K562 (cell line): Measurements from ENCODE around the gene EOGT. TPM values are rescaled to one million over a fixed set of nuclear protein-coding genes. Genes with fewer than 3 reads are reported as not detected.

Experiments
- ATAC-seq: fragments of 200-7000 bp; cut with Tn5 transposase; 3 replicates; pipeline ENCODE4 v1.9.1; 2020; ENCODE audit warnings: moderate library complexity
- BruUV-seq: library from RNA; stranded (reverse); fragments of 400-500 nt; replicated peaks from 2 replicates; lab custom pipeline; 2021; lab: Mats Ljungman, UMichigan
- CTCF ChIA-PET: fragments of 300-600 bp; formaldehyde crosslinking; extraction: SDS; loops from one replicate; lab custom pipeline; 2021; ENCODE audit warnings: low intra/inter-chr PET ratio; lab: Yijun Ruan, JAX
- POLR2A ChIA-PET: fragments of 300-600, 350-650 bp; sonication (Branson Sonifier 250); formaldehyde crosslinking; extraction: SDS; loops from one replicate; lab custom pipeline; 2021; ENCODE audit warnings: antibody characterized with exemption, inconsistent platforms; lab: Yijun Ruan, JAX
- DNase-seq, 4 experiments: peaks; one replicate each; pipeline versions ENCODE4 v3.0.0 to v3.0.0-alpha.2; 2011 to 2018; ENCODE audit warnings: low spot score in 3 of 4, mixed read lengths in 3 of 4; ENCODE audit errors: extremely low read depth in 1 of 4
- FAIRE-seq: peaks from 2 replicates; lab custom pipeline; 2011; peaks lifted over from hg19 to GRCh38; lab: Jason Lieb, UNC
- H2AFZ ChIP-seq: 2 replicates; pipeline ENCODE4 v1.6.0; 2011; ENCODE audit warnings: low read depth, low read length, control low read depth, inconsistent platforms
- H3K27ac ChIP-seq: fragments of 200-600 bp; 3 replicates; pipeline ENCODE4 v1.8.0; 2011; ENCODE audit warnings: low read depth, mild to moderate bottlenecking, control low read depth, inconsistent platforms, low read length, moderate library complexity, mixed read lengths; ENCODE audit errors: extremely low read depth
- H3K27me3 ChIP-seq, 2 experiments: fragments of 300-600 bp in 1 of 2; 2 replicates in 1 of 2; 3 replicates in 1 of 2; pipeline versions ENCODE4 v1.6.0 to v1.8.0; 2011; ENCODE audit warnings: inconsistent platforms in 2 of 2, low read length in 2 of 2, mild to moderate bottlenecking in 1 of 2, mixed read lengths in 1 of 2, moderate library complexity in 1 of 2; ENCODE audit not compliant: control insufficient read depth in 2 of 2, insufficient read depth in 2 of 2
- H3K36me3 ChIP-seq: fragments of 300-600 bp; 3 replicates; pipeline ENCODE4 v1.8.0; 2011; ENCODE audit warnings: mild to moderate bottlenecking, low read length, inconsistent platforms; ENCODE audit not compliant: control insufficient read depth, insufficient read depth
- H3K4me1 ChIP-seq, 2 experiments: fragments of 200-600 bp in 1 of 2; replicated peaks in 1 of 2; 2 replicates in 1 of 2; 3 replicates in 1 of 2; pipeline versions ENCODE4 v1.5.1 to v1.8.0; 2011; ENCODE audit warnings: inconsistent platforms in 2 of 2, low read length in 2 of 2, mild to moderate bottlenecking in 1 of 2, mixed read lengths in 1 of 2, moderate library complexity in 1 of 2; ENCODE audit not compliant: control insufficient read depth in 2 of 2, insufficient read depth in 2 of 2
- H3K4me2 ChIP-seq: 2 replicates; pipeline ENCODE4 v1.6.1; 2011; ENCODE audit warnings: low read length, control low read depth, inconsistent platforms, mixed read lengths; ENCODE audit not compliant: insufficient read depth
- H3K4me3 ChIP-seq: fragments of 200-600 bp; sonication (generic), shearing (Covaris generic); 2 replicates; pipeline ENCODE4 v1.5.1; 2016; ENCODE audit warnings: control low read depth, inconsistent platforms
- H3K79me2 ChIP-seq: fragments of 200-600 bp; 3 replicates; pipeline ENCODE4 v1.8.0; 2011; ENCODE audit warnings: low read length, inconsistent platforms; ENCODE audit not compliant: control insufficient read depth, insufficient read depth
- H3K9ac ChIP-seq, 2 experiments: 2 replicates each; pipeline versions ENCODE4 v1.6.0 to v1.6.1; 2011; ENCODE audit warnings: low read depth in 2 of 2, low read length in 2 of 2, control low read depth in 1 of 2, inconsistent platforms in 1 of 2, mild to moderate bottlenecking in 1 of 2, mixed read lengths in 1 of 2; ENCODE audit not compliant: insufficient read depth in 1 of 2
- H3K9me1 ChIP-seq: one replicate; pipeline ENCODE4 v1.6.0; 2011; ENCODE audit warnings: inconsistent platforms, mild to moderate bottlenecking, low read length, moderate library complexity; ENCODE audit not compliant: control insufficient read depth, insufficient read depth
- H3K9me3 ChIP-seq: replicated peaks from 2 replicates; pipeline ENCODE4 v1.5.1; 2011; ENCODE audit warnings: low read depth, low read length, inconsistent platforms; ENCODE audit not compliant: control insufficient read depth, insufficient read depth
- H4K20me1 ChIP-seq: replicated peaks from 2 replicates; pipeline ENCODE4 v1.6.1; 2011; ENCODE audit warnings: low read length, inconsistent platforms, mixed read lengths; ENCODE audit not compliant: control insufficient read depth, insufficient read depth
- AFF4 ChIP-seq: sonication (generic); formaldehyde crosslinking; IDR thresholded peaks from 2 replicates; pipeline ENCODE4 v1.8.0; 2023; ENCODE audit warnings: mild to moderate bottlenecking, missing genetic modification reagents
- ARID3A ChIP-seq: IDR thresholded peaks from 2 replicates; pipeline ENCODE4 v1.6.1; 2012; ENCODE audit warnings: low read depth, low read length, improper control_type of control experiment, borderline replicate concordance
- CREB1 ChIP-seq, 2 experiments: sonication (generic) in 1 of 2; formaldehyde crosslinking in 1 of 2; IDR thresholded peaks; 2 replicates each; pipeline versions ENCODE4 v1.6.1 to v1.8.0; 2012 to 2022; ENCODE audit warnings: inconsistent platforms in 1 of 2, mild to moderate bottlenecking in 1 of 2, missing genetic modification reagents in 1 of 2, moderate library complexity in 1 of 2
- ELF2 ChIP-seq: fragments of 250-450 bp; sonication (Bioruptor Pico); IDR thresholded peaks from 2 replicates; pipeline ENCODE4 v1.5.0; 2021; ENCODE audit warnings: mild to moderate bottlenecking
- EP300 ChIP-seq: IDR thresholded peaks from 2 replicates; pipeline ENCODE4 v1.6.1; 2012; ENCODE audit warnings: low read length, improper control_type of control experiment
- ETS2 ChIP-seq: IDR thresholded peaks from 2 replicates; pipeline ENCODE4 v1.6.1; 2016; ENCODE audit warnings: borderline replicate concordance, missing genetic modification characterization, mild to moderate bottlenecking, moderate library complexity, missing compliant biosample characterization; ENCODE audit not compliant: poor library complexity, severe bottlenecking
- FOXK1 ChIP-seq: sonication (generic); formaldehyde crosslinking; IDR thresholded peaks from 2 replicates; pipeline ENCODE4 v1.8.0; 2022; ENCODE audit warnings: missing genetic modification reagents, mild to moderate bottlenecking, borderline replicate concordance
- HDGF ChIP-seq: fragments of 450-650 bp; IDR thresholded peaks from 2 replicates; pipeline ENCODE4 v1.6.1; 2016
- NFXL1 ChIP-seq: fragments of 450-650 bp; formaldehyde crosslinking; IDR thresholded peaks from 2 replicates; pipeline ENCODE4 v1.4.0; 2021; ENCODE audit warnings: mild to moderate bottlenecking
- RBM34 ChIP-seq: fragments of 200-400 bp; formaldehyde crosslinking; IDR thresholded peaks from 2 replicates; pipeline ENCODE4 v1.6.1; 2018; ENCODE audit warnings: low read length, borderline replicate concordance; ENCODE audit not compliant: insufficient read depth
- STAT5A ChIP-seq: IDR thresholded peaks from 2 replicates; pipeline ENCODE4 v1.6.1; 2012; ENCODE audit warnings: low read length, inconsistent platforms, borderline replicate concordance
- WGBS: fragments of 100-300 bp; shearing (Covaris generic); methylation state at CpG from one replicate; pipeline ENCODE4 v1.1.6; 2016; ENCODE audit warnings: low coverage, mixed read lengths; ENCODE audit not compliant: insufficient coverage; ENCODE audit errors: missing lambda C conversion rate; 5-methylcytosine and 5-hydroxymethylcytosine counted together
- in situ Hi-C: fragments of 300-500 bp; cut with MboI; formaldehyde crosslinking; loops from 4 replicates; pipeline ENCODE4 v1.15.0; 2018; ENCODE audit warnings: inconsistent platforms, mixed read lengths
- intact Hi-C: fragments of 100-400 bp; cut with micrococcal nuclease; formaldehyde crosslinking; loops from 2 replicates; pipeline ENCODE4 v1.14.2; 2022
- polyA plus RNA-seq, 8 experiments: library from polyadenylated mRNA; depleted of rRNA in 4 of 8; stranded (reverse) in 5 of 8; unstranded in 3 of 8; fragments of >200 nt; fragmentation: Nextera tagmentation in 2 of 8; fragmentation: Illumina TruSeq in 1 of 8; extraction: Ambion mirVana in 2 of 8; extraction: Trizol in 1 of 8; gene quantifications; 2 replicates each; pipeline versions ENCODE4 v1.2.1 to v1.2.3, GENCODE V29; 2011 to 2014; ENCODE audit warnings: inconsistent platforms in 1 of 8, missing spikeins in 1 of 8
- total RNA-seq, 7 experiments: library from RNA; depleted of rRNA in 6 of 7; stranded (reverse); fragments of >200 nt in 6 of 7; fragmentation: Illumina TruSeq in 2 of 7; extraction: Trizol in 2 of 7; gene quantifications; 2 replicates each; pipeline versions ENCODE4 v1.2.1 to v1.2.3, GENCODE V29; 2011 to 2021; ENCODE audit warnings: low replicate concordance in 1 of 7

Gene EOGT
- total and polyA plus RNA-seq, 9 of the 15 experiments (the other 6 are each of a cell fraction or from before 2014, with no cell fraction given): 3.6 to 17.9 (median 7.4) TPM

GRCh38 chr3:68964694-68965093 is 48.8 kb downstream of the EOGT start (continued):
- TF ChIP-seq ARID3A: no peak

- FAIRE-seq (no peak), ATAC-seq (no peak), DNase-seq (no peak)
- WGBS: 0% methylated on average over 5 of the region's 5 CpGs
- ChIA-PET CTCF (no interaction called here), POLR2A (no interaction called here)
- no peaks in the 10 kb centered on the region for H4K20me1 ChIP-seq
- H3K27me3 ChIP-seq: no peaks in the 10 kb centered on the region
- BruUV-seq: no TSS peak
- in situ Hi-C loops (no loop called here), intact Hi-C loops (no loop called here)
- H3K4me2 ChIP-seq: no peak overlapping the region
- H3K79me2 ChIP-seq: no peaks in the 10 kb centered on the region
- H3K36me3 ChIP-seq: no peaks in the 10 kb centered on the region
- H3K4me3 ChIP-seq: no peak overlapping the region
- no peaks in the 10 kb centered on the region for H3K4me1 ChIP-seq
- no peak overlapping the region for H2AFZ ChIP-seq
- H3K9me1 ChIP-seq: no peaks in the 10 kb centered on the region
- H3K27ac ChIP-seq: no peak overlapping the region
- no peaks in the 10 kb centered on the region for H3K9me3 ChIP-seq
- H3K9ac ChIP-seq: no peak overlapping the region
- TF ChIP-seq RBM34 (no peak), CREB1 (IDR thresholded peaks at IDR 0.05) (no peak), CREB1 (CRISPR knock-in tag; IDR thresholded peaks at IDR 0.05) (no peak), NFXL1 (no peak), ELF2 (CRISPR knock-in tag) (no peak), FOXK1 (no peak), AFF4 (CRISPR knock-in tag) (no peak), STAT5A (no peak), HDGF (no peak), ETS2 (tag) (no peak), EP300 (no peak)
Measured at GRCh38 chr3:68963891-68964290, 49.6 kb downstream of the EOGT start.
